VCaP (cell line): ENCODE measurements around the gene YEATS4.

Experiments used
- H3K27ac ChIP-seq: fragments of 450-650 bp; 2 replicates; pipeline ENCODE4 v1.5.1; 2017
- TF ChIP-seq, protein P1 (sequence below): fragments of 450-650 bp; conservative IDR thresholded peaks from 2 replicates; pipeline ENCODE4 v1.5.1; 2017; ENCODE audit warnings: mild to moderate bottlenecking, moderate library complexity

The YEATS4 gene

DNA sequence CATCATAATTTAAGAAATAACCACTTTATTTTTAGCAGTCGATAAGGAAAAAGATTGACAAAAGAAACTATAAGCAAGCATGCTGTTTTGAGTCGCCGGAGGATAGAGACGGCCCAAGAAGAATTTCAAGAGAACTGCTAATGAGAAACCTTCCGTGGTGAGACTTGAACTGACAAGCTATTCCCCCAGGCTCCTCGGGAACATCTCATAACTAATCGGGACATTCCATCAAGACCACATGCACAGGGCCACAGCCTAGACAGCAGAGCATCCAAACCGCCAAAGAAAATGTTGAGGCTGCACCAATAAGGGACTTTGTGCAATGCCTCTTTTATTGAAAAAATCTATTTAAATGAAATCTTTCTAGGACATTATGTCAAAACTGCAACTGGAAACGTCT lies 51.0 kb downstream of the YEATS4 start:
- TF ChIP-seq, protein P1, sequence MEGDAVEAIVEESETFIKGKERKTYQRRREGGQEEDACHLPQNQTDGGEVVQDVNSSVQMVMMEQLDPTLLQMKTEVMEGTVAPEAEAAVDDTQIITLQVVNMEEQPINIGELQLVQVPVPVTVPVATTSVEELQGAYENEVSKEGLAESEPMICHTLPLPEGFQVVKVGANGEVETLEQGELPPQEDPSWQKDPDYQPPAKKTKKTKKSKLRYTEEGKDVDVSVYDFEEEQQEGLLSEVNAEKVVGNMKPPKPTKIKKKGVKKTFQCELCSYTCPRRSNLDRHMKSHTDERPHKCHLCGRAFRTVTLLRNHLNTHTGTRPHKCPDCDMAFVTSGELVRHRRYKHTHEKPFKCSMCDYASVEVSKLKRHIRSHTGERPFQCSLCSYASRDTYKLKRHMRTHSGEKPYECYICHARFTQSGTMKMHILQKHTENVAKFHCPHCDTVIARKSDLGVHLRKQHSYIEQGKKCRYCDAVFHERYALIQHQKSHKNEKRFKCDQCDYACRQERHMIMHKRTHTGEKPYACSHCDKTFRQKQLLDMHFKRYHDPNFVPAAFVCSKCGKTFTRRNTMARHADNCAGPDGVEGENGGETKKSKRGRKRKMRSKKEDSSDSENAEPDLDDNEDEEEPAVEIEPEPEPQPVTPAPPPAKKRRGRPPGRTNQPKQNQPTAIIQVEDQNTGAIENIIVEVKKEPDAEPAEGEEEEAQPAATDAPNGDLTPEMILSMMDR = no peak
- H3K27ac ChIP-seq = no peak overlapping the region

DNA sequence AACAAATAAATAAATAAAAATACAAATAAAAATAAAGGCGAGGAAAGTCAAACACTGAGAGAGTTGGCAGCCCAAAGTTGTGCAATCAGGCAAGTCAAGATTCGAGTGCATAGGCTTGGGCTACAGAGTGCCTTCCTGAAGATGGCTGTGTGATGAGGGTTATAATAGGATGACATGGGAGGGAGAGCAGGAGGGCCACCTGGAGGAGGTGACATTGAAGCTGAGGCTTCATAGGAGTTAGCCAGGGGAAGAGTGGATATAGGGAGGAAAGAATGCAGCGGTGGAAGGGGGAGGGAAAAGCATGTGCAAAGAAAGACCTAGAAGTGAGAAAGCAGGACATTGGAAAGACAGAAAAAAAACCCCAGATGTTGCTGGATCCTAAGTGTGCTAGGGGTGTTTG lies 53.1 kb downstream of the YEATS4 start:
- TF ChIP-seq, protein P1 = no peak
- no peak overlapping the region for H3K27ac ChIP-seq

DNA sequence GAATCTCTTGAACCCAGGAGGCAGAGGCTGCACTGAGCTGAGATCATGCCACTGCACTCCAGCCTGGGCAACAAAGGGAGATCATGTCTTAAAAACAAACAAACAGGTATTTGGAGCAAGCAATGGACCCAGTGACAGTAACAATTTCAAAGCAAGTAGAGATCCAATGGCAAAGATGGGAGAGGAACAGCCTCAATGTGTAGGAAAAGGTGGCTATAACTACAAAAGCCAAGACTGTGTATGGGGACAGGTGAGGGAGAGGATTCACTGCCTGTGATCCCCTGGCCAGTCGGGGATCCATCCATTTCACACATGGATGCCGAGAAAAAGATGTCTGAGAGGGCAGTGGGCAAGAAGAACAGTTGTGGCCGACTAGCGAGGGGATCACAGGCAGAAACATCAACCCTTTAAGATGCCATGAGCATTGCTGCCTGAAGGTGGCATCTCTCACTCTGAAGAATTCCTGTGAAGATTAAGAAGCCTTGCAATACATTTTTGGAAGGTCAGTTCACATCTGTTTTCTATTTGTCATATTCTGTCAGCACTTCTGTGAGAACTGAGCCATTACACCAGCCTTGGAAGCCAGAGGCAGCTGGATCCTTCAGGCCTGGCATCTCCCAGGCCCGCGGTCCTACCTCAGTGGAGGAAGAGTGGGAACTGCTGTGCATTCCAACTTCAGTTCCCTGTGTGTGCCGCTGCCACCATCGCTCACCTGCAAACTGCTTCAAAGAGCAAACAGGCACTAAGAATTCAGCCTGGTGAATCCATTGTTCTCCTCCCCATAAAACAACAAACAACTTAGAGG lies 56.1 kb downstream of the YEATS4 start:
- peak overlapping the region; percentile 79 for H3K27ac ChIP-seq
- TF ChIP-seq, protein P1 = peak; percentile 87

DNA sequence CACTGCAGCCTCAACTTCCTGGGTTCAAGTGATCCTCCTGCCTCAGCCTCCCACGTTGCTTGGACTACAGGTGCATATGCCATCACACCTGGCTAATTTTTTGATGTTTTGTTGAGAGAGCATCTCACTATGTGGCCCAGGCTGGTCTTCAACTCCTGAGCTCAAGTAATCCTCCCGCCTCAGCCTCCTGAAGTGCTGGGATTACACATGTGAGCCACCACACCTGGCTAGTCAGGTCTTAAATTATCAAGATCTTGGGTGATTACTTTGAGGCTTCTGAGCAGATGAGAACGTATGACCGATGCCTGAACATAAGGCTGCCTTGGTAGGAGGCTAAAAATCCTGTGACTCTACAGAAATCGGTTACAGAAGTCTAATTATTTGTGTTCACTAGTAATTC lies 57.7 kb downstream of the YEATS4 start:
- TF ChIP-seq, protein P1 = no peak
- peak overlapping the region; percentile 79 for H3K27ac ChIP-seq

DNA sequence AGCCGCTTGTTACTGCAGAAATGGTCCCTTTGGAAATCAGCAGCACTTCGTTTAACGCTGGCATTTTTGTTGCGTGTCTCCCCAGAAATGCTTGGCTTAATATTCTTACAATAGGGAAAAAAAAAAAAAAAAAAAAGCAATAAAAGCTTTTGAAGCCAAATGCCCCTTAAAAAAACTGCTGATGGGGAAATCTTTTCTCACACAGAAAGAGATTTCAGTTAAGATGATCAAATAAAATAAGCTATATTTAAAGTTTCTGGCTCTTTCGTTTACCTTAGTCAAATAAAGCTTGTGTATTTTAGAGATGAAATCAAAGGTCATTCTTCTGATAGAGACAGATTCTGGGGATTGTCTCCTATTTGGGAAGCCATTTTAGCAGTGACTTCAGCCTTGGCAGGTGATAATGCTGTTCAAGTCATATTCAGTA lies 58.2 kb downstream of the YEATS4 start:
- H3K27ac ChIP-seq = peak overlapping the region; percentile 79

DNA sequence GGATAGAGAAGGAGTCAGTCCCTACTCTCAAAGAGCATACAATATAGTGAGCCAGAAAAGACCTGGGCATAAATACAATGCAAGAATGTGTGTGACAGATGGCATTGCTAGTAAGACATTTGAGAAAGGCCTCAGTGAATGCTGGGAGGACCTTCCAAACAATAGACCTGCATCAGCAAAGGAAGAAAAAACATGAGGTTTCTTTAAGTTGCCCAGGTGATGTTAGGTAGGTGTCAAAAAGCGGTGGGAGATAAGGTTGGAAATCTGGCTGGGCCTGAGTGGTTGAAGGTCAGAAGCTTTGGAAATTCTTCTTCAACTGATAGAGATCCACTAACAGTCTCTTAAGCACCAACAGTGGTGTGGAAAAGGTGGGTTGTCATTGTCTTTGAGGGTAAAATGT lies 60.2 kb downstream of the YEATS4 start:
- no peak overlapping the region; the same call in 1 of the 2 replicates for H3K27ac ChIP-seq
- TF ChIP-seq, protein P1 = no peak

More for the DNA sequence above, 58.2 kb downstream of the YEATS4 start:
- TF ChIP-seq, protein P1 = no peak

DNA sequence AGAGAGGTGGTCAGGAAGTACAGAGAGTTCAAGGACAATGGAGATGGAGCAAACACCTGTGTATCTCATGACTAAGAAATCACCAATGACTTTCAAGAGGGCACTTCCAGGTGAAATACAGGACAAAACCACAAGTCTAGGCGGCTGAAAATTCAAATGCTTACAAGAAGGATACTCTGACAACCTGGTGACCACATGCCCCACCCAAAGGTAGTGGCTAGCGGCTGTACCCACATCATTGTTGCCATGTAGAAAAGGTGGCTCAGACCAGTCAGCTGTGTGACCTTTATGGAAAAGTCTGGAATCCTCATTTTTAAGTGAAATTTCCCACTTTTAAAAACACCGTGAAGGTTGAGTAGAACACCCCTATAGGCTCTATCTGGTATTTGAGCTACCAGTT lies 62.0 kb downstream of the YEATS4 start:
- TF ChIP-seq, protein P1 = no peak
- H3K27ac ChIP-seq = no peak overlapping the region
